Peyer's patch (tissue), 4 donors: ENCODE data around the gene ACOT7.

ENCODE experiments used
- CTCF ChIP-seq, 6 experiments: fragments of 450-650 bp in 4 of 6; fragments of 200-600 bp in 2 of 6; sonication (generic) in 1 of 6; IDR thresholded peaks; one replicate each; pipeline ENCODE4 v1.5.1; 2017 to 2019; ENCODE audit warnings: antibody characterized with exemption in 6 of 6, mild to moderate bottlenecking in 3 of 6, moderate library complexity in 1 of 6
- POLR2A ChIP-seq, 2 donors: fragments of 450-650 bp; IDR thresholded peaks; one replicate each; pipeline ENCODE4 v1.5.1; 2017; ENCODE audit warnings: antibody characterized with exemption in 2 of 2, mild to moderate bottlenecking in 2 of 2, moderate library complexity in 2 of 2

- TF ChIP-seq CTCF (IDR thresholded peaks at IDR 0.05) (no peak), POLR2A (IDR thresholded peaks at IDR 0.05) (no peak)
Measured at GRCh38 chr1:6241107-6241886, 152.3 kb downstream of the ACOT7 start.
